A673 (cell line): ENCODE data around the gene FFAR1. TPM values are rescaled to one million over a fixed set of nuclear protein-coding genes. Genes with fewer than 3 reads are reported as not detected.
"Not testable (repeated sequence)": the region's sequence is repeated elsewhere in the genome, so short reads cannot be mapped to it uniquely, and the experiment has no call there.

Source experiments
- BruUV-seq: library from RNA; stranded (reverse); fragments of 400-500 nt; replicated peaks from 2 replicates; lab custom pipeline; 2021; lab: Mats Ljungman, UMichigan
- CTCF ChIA-PET: fragments of 300-600 bp; sonication (Branson Sonifier 250); formaldehyde crosslinking; loops from one replicate; lab custom pipeline; 2022; ENCODE audit warnings: antibody characterized with exemption; lab: Charles Lee
- POLR2A ChIA-PET: fragments of 300-600 bp; sonication (Branson Sonifier 250); formaldehyde crosslinking; loops from one replicate; lab custom pipeline; 2022; ENCODE audit warnings: antibody characterized with exemption; ENCODE audit not compliant: low non-redundant PET; lab: Charles Lee
- DNase-seq: peaks from one replicate; pipeline ENCODE4 v3.0.0-alpha.2; 2015; ENCODE audit warnings: low spot score
- H3K27ac ChIP-seq: fragments of 200-600 bp; sonication (generic); 2 replicates; pipeline ENCODE4 v1.5.1; 2016; ENCODE audit warnings: mixed run types, low read depth, mild to moderate bottlenecking, mixed read lengths, antibody characterized with exemption, low read length; ENCODE audit not compliant: poor library complexity, severe bottlenecking
- H3K27me3 ChIP-seq: fragments of 200-600 bp; sonication (generic); replicated peaks from 2 replicates; pipeline ENCODE4 v1.6.1; 2017; ENCODE audit warnings: mixed run types, low read depth, mild to moderate bottlenecking, mixed read lengths, antibody characterized with exemption, low read length; ENCODE audit not compliant: insufficient read depth, poor library complexity
- H3K36me3 ChIP-seq: fragments of 200-600 bp; sonication (generic); 2 replicates; pipeline ENCODE4 v1.6.1; 2016; ENCODE audit warnings: mixed run types, mild to moderate bottlenecking, mixed read lengths, antibody characterized with exemption, low read length; ENCODE audit not compliant: insufficient read depth, poor library complexity, severe bottlenecking
- H3K4me1 ChIP-seq: fragments of 200-600 bp; sonication (generic); 2 replicates; pipeline ENCODE4 v1.6.1; 2017; ENCODE audit warnings: mixed run types, mild to moderate bottlenecking, mixed read lengths, antibody characterized with exemption, low read length; ENCODE audit not compliant: insufficient read depth, poor library complexity, severe bottlenecking
- H3K4me3 ChIP-seq: fragments of 200-600 bp; sonication (generic); 2 replicates; pipeline ENCODE4 v1.5.1; 2016; ENCODE audit warnings: low read depth, mixed run types, mild to moderate bottlenecking, mixed read lengths, low read length; ENCODE audit not compliant: poor library complexity, severe bottlenecking
- H3K9me3 ChIP-seq: fragments of 200-600 bp; sonication (generic); 2 replicates; pipeline ENCODE4 v1.6.1; 2016; ENCODE audit warnings: mixed run types, low read depth, mild to moderate bottlenecking, mixed read lengths, antibody characterized with exemption, low read length; ENCODE audit not compliant: poor library complexity, severe bottlenecking
- EZH2 ChIP-seq: fragments of 200-600 bp; sonication (generic); IDR thresholded peaks from 2 replicates; pipeline ENCODE4 v1.6.1; 2017; ENCODE audit warnings: borderline replicate concordance, low read depth, mild to moderate bottlenecking, mixed read lengths, antibody characterized with exemption, low read length; ENCODE audit not compliant: poor library complexity, severe bottlenecking
- intact Hi-C: fragments of 100-400 bp; cut with micrococcal nuclease; formaldehyde crosslinking; loops from one replicate; pipeline ENCODE4 v1.10.0; 2022; ENCODE audit not compliant: unreplicated experiment
- total RNA-seq: library from RNA; stranded (reverse); gene quantifications from 2 replicates; pipeline ENCODE4 v1.2.3, GENCODE V29; 2021
- TF ChIP-seq, protein P1 (sequence below): fragments of 300-800, 200-600 bp; sonication (generic); conservative IDR thresholded peaks from 2 replicates; pipeline ENCODE4 v1.5.1; 2017; ENCODE audit warnings: low read depth, mild to moderate bottlenecking, antibody characterized with exemption, low read length, moderate library complexity, mixed read lengths

The FFAR1 gene
- total RNA-seq, 1 experiment from 2014 or later = not detected

DNA sequence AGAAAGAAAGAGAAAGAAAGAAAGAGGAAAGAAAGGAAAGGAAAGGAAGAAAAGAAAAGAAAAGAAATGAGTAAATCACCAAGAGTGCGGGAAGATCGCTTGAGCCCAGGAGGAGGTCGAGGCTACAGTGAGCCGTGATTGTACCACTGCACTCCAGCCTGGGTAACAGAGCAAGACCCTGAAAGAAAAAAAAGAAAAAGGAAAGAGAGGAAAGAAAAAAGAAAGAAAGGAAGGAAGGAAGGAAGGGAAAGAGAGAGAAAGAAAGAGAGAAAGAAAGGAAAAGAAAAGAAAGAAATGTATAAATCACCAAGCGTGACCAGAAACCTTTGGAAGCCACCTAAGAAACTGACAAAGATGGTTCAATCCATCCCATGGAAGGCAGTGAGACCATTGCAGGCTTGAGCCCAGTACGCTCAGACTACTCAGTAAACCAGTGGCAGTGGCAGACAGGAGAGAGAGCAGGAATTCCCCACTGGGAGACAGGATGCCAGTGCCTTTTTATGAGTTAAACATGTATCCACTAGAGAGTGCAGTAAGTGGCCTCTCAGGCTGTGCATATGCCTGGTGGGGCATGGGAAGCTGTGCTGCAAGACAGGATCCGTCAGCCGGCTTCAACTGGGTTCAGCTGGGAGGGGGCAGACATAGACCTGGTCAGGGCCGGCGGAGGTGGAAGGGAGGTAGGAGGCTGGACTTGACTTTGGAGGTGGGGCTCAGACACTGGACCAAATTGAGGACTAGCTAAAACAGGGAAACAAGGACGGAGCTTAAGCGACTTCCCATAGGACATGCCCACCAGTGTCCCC is 28.0 kb downstream of the FFAR1 start:
- Histone ChIP-seq H3K9me3 (no peaks in the 10 kb centered on the region), H3K4me3 (no peak overlapping the region), H3K4me1 (peaks cover 10% of the 10 kb centered on the region), H3K27me3 (no peaks in the 10 kb centered on the region), H3K27ac (no peak overlapping the region), H3K36me3 (no peaks in the 10 kb centered on the region)
- CTCF ChIA-PET = interaction anchor here (0.9 kb wide), 1 partner anchor 18 kb away, joined by 3 read pairs; the partner anchor contains the start of gene FFAR3
- DNase-seq = peak; percentile 67
- TF ChIP-seq EZH2 = no peak
- TF ChIP-seq, protein P1, sequence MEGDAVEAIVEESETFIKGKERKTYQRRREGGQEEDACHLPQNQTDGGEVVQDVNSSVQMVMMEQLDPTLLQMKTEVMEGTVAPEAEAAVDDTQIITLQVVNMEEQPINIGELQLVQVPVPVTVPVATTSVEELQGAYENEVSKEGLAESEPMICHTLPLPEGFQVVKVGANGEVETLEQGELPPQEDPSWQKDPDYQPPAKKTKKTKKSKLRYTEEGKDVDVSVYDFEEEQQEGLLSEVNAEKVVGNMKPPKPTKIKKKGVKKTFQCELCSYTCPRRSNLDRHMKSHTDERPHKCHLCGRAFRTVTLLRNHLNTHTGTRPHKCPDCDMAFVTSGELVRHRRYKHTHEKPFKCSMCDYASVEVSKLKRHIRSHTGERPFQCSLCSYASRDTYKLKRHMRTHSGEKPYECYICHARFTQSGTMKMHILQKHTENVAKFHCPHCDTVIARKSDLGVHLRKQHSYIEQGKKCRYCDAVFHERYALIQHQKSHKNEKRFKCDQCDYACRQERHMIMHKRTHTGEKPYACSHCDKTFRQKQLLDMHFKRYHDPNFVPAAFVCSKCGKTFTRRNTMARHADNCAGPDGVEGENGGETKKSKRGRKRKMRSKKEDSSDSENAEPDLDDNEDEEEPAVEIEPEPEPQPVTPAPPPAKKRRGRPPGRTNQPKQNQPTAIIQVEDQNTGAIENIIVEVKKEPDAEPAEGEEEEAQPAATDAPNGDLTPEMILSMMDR = no peak
- BruUV-seq = no TSS peak
- intact Hi-C loops = no loop called here
- POLR2A ChIA-PET = no interaction called here

- Histone ChIP-seq H3K9me3 (no peaks in the 10 kb centered on the region), H3K36me3 (no peaks in the 10 kb centered on the region), H3K4me3 (no peak overlapping the region), H3K27me3 (peaks cover 5% of the 10 kb centered on the region), H3K27ac (no peak overlapping the region), H3K4me1 (peaks cover 10% of the 10 kb centered on the region)
- POLR2A ChIA-PET = no interaction called here
- CTCF ChIA-PET = interaction anchor here (0.6 to 0.7 kb wide), 4 partner anchors 23 to 180 kb away, joined by 4 to 7 read pairs (median 6); no protein-coding TSS in a partner anchor
- no TSS peak for BruUV-seq
- TF ChIP-seq, protein P1 = no peak
- no peak for TF ChIP-seq EZH2
- intact Hi-C loops = no loop called here
- DNase-seq = peak; percentile 61
These were observed 30.0 kb downstream of the FFAR1 start for GRCh38 chr19:35377656-35378055.

DNA sequence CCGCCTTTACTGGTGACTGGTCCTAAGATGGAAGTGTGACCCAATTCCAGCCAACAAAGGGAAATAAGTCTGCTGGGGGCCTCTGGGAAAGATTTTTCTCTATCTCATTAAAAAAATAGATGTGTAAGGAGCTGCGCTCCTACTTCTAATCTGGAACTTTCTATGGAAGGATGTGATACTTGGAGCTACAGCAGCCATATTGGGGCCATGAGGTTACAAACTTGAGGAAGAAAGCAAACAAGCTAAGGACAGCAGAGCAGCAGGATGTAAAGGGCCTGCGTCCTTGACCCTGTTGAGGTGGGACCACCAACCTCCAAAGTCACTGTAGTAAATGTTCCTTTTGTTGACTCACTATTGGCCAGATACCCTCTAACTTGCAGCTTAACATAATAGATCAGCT is 30.7 kb downstream of the FFAR1 start:
- Histone ChIP-seq H3K4me1 (peaks cover 10% of the 10 kb centered on the region), H3K36me3 (no peaks in the 10 kb centered on the region), H3K4me3 (no peak overlapping the region), H3K27ac (no peak overlapping the region), H3K9me3 (no peaks in the 10 kb centered on the region), H3K27me3 (peaks cover 5% of the 10 kb centered on the region)
- TF ChIP-seq, protein P1 = no peak
- TF ChIP-seq EZH2 = no peak
- ChIA-PET CTCF (no interaction called here), POLR2A (no interaction called here)
- DNase-seq = no peak
- BruUV-seq = no TSS peak
- intact Hi-C loops = no loop called here

DNA sequence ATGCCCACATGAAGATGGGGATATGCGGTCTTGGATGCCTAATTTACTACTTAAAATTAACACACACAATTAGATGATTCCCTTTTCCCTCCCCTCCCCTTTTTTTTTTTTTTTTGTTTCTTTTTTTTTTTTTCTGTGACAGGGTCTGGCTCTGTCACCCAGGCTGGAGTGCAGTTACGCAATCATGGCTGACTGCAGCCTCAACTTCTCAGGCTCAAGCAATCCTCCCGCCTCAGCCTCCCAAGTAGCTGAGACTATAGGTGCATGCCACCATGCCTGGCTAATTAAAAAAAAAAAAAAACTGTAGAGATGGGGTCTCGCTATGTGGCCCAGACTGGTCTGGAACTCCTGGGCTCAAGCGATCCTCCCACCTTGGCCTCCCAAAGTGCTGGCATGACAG is 31.8 kb downstream of the FFAR1 start:
- CTCF ChIA-PET, DNase-seq, POLR2A ChIA-PET: not testable (repeated sequence)

More for the DNA sequence above, 31.8 kb downstream of the FFAR1 start:
- H3K27me3 ChIP-seq, H3K27ac ChIP-seq, H3K9me3 ChIP-seq, H3K4me1 ChIP-seq, H3K36me3 ChIP-seq, H3K4me3 ChIP-seq, intact Hi-C loops, BruUV-seq: not testable (repeated sequence)
